ENCODE results near the gene SERGEF.
A peak's percentile ranks its signal among the peaks of the same experiment; 100 is the strongest.

The SERGEF gene

GRCh38 chr11:17769218-17769617, 243.6 kb downstream of the SERGEF start:
- DNase-seq (ENCODE audit: low spot score): no peak

- no peak for DNase-seq (ENCODE audit: low spot score)
Measured at GRCh38 chr11:17768547-17768946, 244.3 kb downstream of the SERGEF start.

GRCh38 chr11:17767914-17768313, 244.9 kb downstream of the SERGEF start:
- no peak for DNase-seq (ENCODE audit: low spot score)

GRCh38 chr11:17767301-17767885, 245.5 kb downstream of the SERGEF start:
- DNase-seq (ENCODE audit: low spot score): no peak

GRCh38 chr11:17766590-17766989, 246.3 kb downstream of the SERGEF start:
- DNase-seq (ENCODE audit: low spot score): no peak

- DNase-seq (ENCODE audit: low spot score): no peak
Measured at GRCh38 chr11:17766073-17766359, 246.8 kb downstream of the SERGEF start.

GRCh38 chr11:17765356-17766072, 247.3 kb downstream of the SERGEF start:
- DNase-seq (ENCODE audit: low spot score): no peak

GRCh38 chr11:17764446-17765218, 248.2 kb downstream of the SERGEF start:
- no peak for DNase-seq (ENCODE audit: low spot score)

GRCh38 chr11:17763703-17764102, 249.1 kb downstream of the SERGEF start:
- DNase-seq (ENCODE audit: low spot score): no peak

GRCh38 chr11:17763244-17763643, 249.6 kb downstream of the SERGEF start:
- no peak for DNase-seq (ENCODE audit: low spot score)

- DNase-seq (ENCODE audit: low spot score): no peak
Measured at GRCh38 chr11:17762309-17762974, 250.4 kb downstream of the SERGEF start.

GRCh38 chr11:17760102-17761029, 252.5 kb downstream of the SERGEF start:
- peak; percentile 14 for DNase-seq (ENCODE audit: low spot score)

- no peak for DNase-seq (ENCODE audit: low spot score)
Measured at GRCh38 chr11:17755891-17756290, 257.0 kb downstream of the SERGEF start.

- no peak for DNase-seq (ENCODE audit: low spot score)
Measured at GRCh38 chr11:17753641-17754040, 259.2 kb downstream of the SERGEF start.

- DNase-seq (ENCODE audit: low spot score): no peak
Measured at GRCh38 chr11:17753153-17753552, 259.7 kb downstream of the SERGEF start.

- no peak for DNase-seq (ENCODE audit: low spot score)
Measured at GRCh38 chr11:17752144-17752543, 260.7 kb downstream of the SERGEF start.

GRCh38 chr11:17751558-17751957, 261.3 kb downstream of the SERGEF start:
- DNase-seq (ENCODE audit: low spot score): no peak

- no peak for DNase-seq (ENCODE audit: low spot score)
Measured at GRCh38 chr11:17750801-17751165, 262.1 kb downstream of the SERGEF start.

- no peak for DNase-seq (ENCODE audit: low spot score)
Measured at GRCh38 chr11:17750013-17750800, 262.6 kb downstream of the SERGEF start.

- DNase-seq (ENCODE audit: low spot score): no peak
Measured at GRCh38 chr11:17748761-17749721, 263.8 kb downstream of the SERGEF start.
